Measurements from ENCODE around the gene ATP8A2.

DNA sequence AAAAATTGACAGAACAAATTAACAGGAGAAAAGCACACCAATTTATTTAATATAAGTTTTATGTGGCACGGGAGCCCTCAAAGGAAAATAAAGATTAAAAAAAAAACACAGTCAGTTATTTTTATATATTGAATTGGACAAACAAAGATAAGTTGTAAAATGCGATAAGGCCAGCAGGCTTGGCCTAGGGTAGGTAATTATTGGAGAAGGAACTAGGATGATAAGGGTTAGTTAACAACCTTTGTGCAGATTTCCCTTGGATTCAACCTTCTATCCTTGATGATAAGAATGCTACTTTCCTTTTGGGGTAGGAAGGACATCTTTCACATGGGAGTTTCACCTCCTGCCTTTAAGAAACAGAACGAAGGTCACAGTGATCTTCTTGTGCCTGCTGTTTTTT is 427.2 kb downstream of the ATP8A2 start:
- TF ChIP-seq, protein P1, sequence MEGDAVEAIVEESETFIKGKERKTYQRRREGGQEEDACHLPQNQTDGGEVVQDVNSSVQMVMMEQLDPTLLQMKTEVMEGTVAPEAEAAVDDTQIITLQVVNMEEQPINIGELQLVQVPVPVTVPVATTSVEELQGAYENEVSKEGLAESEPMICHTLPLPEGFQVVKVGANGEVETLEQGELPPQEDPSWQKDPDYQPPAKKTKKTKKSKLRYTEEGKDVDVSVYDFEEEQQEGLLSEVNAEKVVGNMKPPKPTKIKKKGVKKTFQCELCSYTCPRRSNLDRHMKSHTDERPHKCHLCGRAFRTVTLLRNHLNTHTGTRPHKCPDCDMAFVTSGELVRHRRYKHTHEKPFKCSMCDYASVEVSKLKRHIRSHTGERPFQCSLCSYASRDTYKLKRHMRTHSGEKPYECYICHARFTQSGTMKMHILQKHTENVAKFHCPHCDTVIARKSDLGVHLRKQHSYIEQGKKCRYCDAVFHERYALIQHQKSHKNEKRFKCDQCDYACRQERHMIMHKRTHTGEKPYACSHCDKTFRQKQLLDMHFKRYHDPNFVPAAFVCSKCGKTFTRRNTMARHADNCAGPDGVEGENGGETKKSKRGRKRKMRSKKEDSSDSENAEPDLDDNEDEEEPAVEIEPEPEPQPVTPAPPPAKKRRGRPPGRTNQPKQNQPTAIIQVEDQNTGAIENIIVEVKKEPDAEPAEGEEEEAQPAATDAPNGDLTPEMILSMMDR (IDR thresholded peaks at IDR 0.05) = no peak
- TF ChIP-seq EP300 (IDR thresholded peaks at IDR 0.05) (no peak), POLR2A (IDR thresholded peaks at IDR 0.05) (no peak)
